Mononuclear cell (primary cell): ENCODE results near the gene GOSR2. TPM values are rescaled to one million over a fixed set of nuclear protein-coding genes. Genes with fewer than 3 reads are reported as not detected.

Experiments used
- H3K27me3 ChIP-seq: 2 replicates; pipeline ENCODE4 v1.6.0; 2011; ENCODE audit warnings: low read length, control low read depth; ENCODE audit not compliant: insufficient read depth
- H3K4me1 ChIP-seq: 2 replicates; pipeline ENCODE4 v1.5.1; 2011; ENCODE audit warnings: mild to moderate bottlenecking, low read length, control low read depth; ENCODE audit not compliant: insufficient read depth
- H3K4me3 ChIP-seq: 2 replicates; pipeline ENCODE4 v1.5.1; 2011; ENCODE audit warnings: mild to moderate bottlenecking, low read length, moderate library complexity
- H3K9me3 ChIP-seq: 2 replicates; pipeline ENCODE4 v1.5.1; 2011; ENCODE audit warnings: low read depth, mild to moderate bottlenecking, control low read depth, low read length
- total RNA-seq: library from RNA; depleted of rRNA; stranded (reverse); fragments of >200 nt; gene quantifications from one replicate; pipeline ENCODE4 v1.2.3, GENCODE V29; 2012

The GOSR2 gene
- total RNA-seq, 1 donor = 27.5 TPM

GRCh38 chr17:46886310-46886663 is 36.7 kb upstream of the GOSR2 start:
- Histone ChIP-seq H3K9me3 (no peaks in the 10 kb centered on the region), H3K4me1 (no peaks in the 10 kb centered on the region), H3K27me3 (no peaks in the 10 kb centered on the region), H3K4me3 (no peak overlapping the region)

GRCh38 chr17:46887717-46888116 is 35.2 kb upstream of the GOSR2 start:
- Histone ChIP-seq H3K27me3 (no peaks in the 10 kb centered on the region), H3K4me3 (no peak overlapping the region), H3K4me1 (no peaks in the 10 kb centered on the region), H3K9me3 (no peaks in the 10 kb centered on the region)

- H3K4me3 ChIP-seq = no peak overlapping the region
- no peaks in the 10 kb centered on the region for H3K27me3 ChIP-seq
- no peaks in the 10 kb centered on the region for H3K4me1 ChIP-seq
- H3K9me3 ChIP-seq = no peaks in the 10 kb centered on the region
Measured at GRCh38 chr17:46888727-46889126, 34.2 kb upstream of the GOSR2 start.

- H3K27me3 ChIP-seq = no peaks in the 10 kb centered on the region
- no peaks in the 10 kb centered on the region for H3K9me3 ChIP-seq
- no peak overlapping the region for H3K4me3 ChIP-seq
- H3K4me1 ChIP-seq = no peaks in the 10 kb centered on the region
Measured at GRCh38 chr17:46889519-46889918, 33.4 kb upstream of the GOSR2 start.

- no peaks in the 10 kb centered on the region for H3K4me1 ChIP-seq
- no peak overlapping the region for H3K4me3 ChIP-seq
- H3K9me3 ChIP-seq = no peaks in the 10 kb centered on the region
- no peaks in the 10 kb centered on the region for H3K27me3 ChIP-seq
Measured at GRCh38 chr17:46889992-46890564, 32.9 kb upstream of the GOSR2 start.

GRCh38 chr17:46890638-46891037 is 32.3 kb upstream of the GOSR2 start:
- H3K9me3 ChIP-seq = no peaks in the 10 kb centered on the region
- no peaks in the 10 kb centered on the region for H3K27me3 ChIP-seq
- H3K4me1 ChIP-seq = no peaks in the 10 kb centered on the region
- no peak overlapping the region for H3K4me3 ChIP-seq

GRCh38 chr17:46892192-46892703 is 30.7 kb upstream of the GOSR2 start:
- H3K9me3 ChIP-seq = no peaks in the 10 kb centered on the region
- H3K4me1 ChIP-seq = no peaks in the 10 kb centered on the region
- H3K4me3 ChIP-seq = no peak overlapping the region
- no peaks in the 10 kb centered on the region for H3K27me3 ChIP-seq

- H3K27me3 ChIP-seq = no peaks in the 10 kb centered on the region
- H3K4me1 ChIP-seq = no peaks in the 10 kb centered on the region
- H3K9me3 ChIP-seq = no peaks in the 10 kb centered on the region
- H3K4me3 ChIP-seq = no peak overlapping the region
Measured at GRCh38 chr17:46894024-46894423, 28.9 kb upstream of the GOSR2 start.

GRCh38 chr17:46894476-46895151 is 28.3 kb upstream of the GOSR2 start:
- H3K4me1 ChIP-seq = no peaks in the 10 kb centered on the region
- no peaks in the 10 kb centered on the region for H3K9me3 ChIP-seq
- H3K4me3 ChIP-seq = no peak overlapping the region
- no peaks in the 10 kb centered on the region for H3K27me3 ChIP-seq

- Histone ChIP-seq H3K9me3 (no peaks in the 10 kb centered on the region), H3K4me1 (no peaks in the 10 kb centered on the region), H3K4me3 (no peak overlapping the region), H3K27me3 (no peaks in the 10 kb centered on the region)
Measured at GRCh38 chr17:46895171-46895570, 27.8 kb upstream of the GOSR2 start.

GRCh38 chr17:46896991-46897390 is 26.0 kb upstream of the GOSR2 start:
- H3K9me3 ChIP-seq = no peaks in the 10 kb centered on the region
- H3K4me3 ChIP-seq = no peak overlapping the region
- no peaks in the 10 kb centered on the region for H3K27me3 ChIP-seq
- H3K4me1 ChIP-seq = no peaks in the 10 kb centered on the region

GRCh38 chr17:46898364-46898763 is 24.6 kb upstream of the GOSR2 start:
- no peaks in the 10 kb centered on the region for H3K27me3 ChIP-seq
- H3K4me1 ChIP-seq = no peaks in the 10 kb centered on the region
- no peaks in the 10 kb centered on the region for H3K9me3 ChIP-seq
- H3K4me3 ChIP-seq = no peak overlapping the region

GRCh38 chr17:46898860-46899259 is 24.1 kb upstream of the GOSR2 start:
- Histone ChIP-seq H3K9me3 (no peaks in the 10 kb centered on the region), H3K4me3 (no peak overlapping the region), H3K4me1 (no peaks in the 10 kb centered on the region), H3K27me3 (no peaks in the 10 kb centered on the region)

GRCh38 chr17:46901291-46901690 is 21.7 kb upstream of the GOSR2 start:
- H3K4me1 ChIP-seq = peaks cover 7% of the 10 kb centered on the region
- H3K9me3 ChIP-seq = no peaks in the 10 kb centered on the region
- H3K4me3 ChIP-seq = no peak overlapping the region
- H3K27me3 ChIP-seq = no peaks in the 10 kb centered on the region

- no peak overlapping the region for H3K4me3 ChIP-seq
- H3K9me3 ChIP-seq = no peaks in the 10 kb centered on the region
- H3K4me1 ChIP-seq = peaks cover 7% of the 10 kb centered on the region
- no peaks in the 10 kb centered on the region for H3K27me3 ChIP-seq
Measured at GRCh38 chr17:46903762-46904672, 18.9 kb upstream of the GOSR2 start.
